Stimulated activated memory B cell treated with anti-CD40 and anti-IgM and Interleukin-4, amounts not matched to agents 10 μg/mL and 1 μg/mL and 100 μg/mL, for 72 hours (primary cell): ENCODE data around the gene GRK2.

Source experiments
- ATAC-seq: fragments of 150-1000 bp; cut with Tn5 transposase; 2 replicates; pipeline ENCODE4 v1.10.0; 2021
- H3K27ac Mint-ChIP-seq: one replicate; pipeline ENCODE4 v1.8.0; 2022; ENCODE audit warnings: mild to moderate bottlenecking, mixed read lengths
- H3K27me3 Mint-ChIP-seq: one replicate; pipeline ENCODE4 v1.8.0; 2022; ENCODE audit warnings: mixed read lengths
- H3K36me3 Mint-ChIP-seq: one replicate; pipeline ENCODE4 v1.8.0; 2022; ENCODE audit warnings: mixed read lengths
- H3K4me1 Mint-ChIP-seq: one replicate; pipeline ENCODE4 v1.8.0; 2022; ENCODE audit warnings: mixed read lengths
- H3K4me3 Mint-ChIP-seq: one replicate; pipeline ENCODE4 v1.8.0; 2022; ENCODE audit warnings: mild to moderate bottlenecking, moderate library complexity, mixed read lengths
- H3K9me3 Mint-ChIP-seq: one replicate; pipeline ENCODE4 v1.8.0; 2022; ENCODE audit warnings: mixed read lengths

The GRK2 gene

DNA sequence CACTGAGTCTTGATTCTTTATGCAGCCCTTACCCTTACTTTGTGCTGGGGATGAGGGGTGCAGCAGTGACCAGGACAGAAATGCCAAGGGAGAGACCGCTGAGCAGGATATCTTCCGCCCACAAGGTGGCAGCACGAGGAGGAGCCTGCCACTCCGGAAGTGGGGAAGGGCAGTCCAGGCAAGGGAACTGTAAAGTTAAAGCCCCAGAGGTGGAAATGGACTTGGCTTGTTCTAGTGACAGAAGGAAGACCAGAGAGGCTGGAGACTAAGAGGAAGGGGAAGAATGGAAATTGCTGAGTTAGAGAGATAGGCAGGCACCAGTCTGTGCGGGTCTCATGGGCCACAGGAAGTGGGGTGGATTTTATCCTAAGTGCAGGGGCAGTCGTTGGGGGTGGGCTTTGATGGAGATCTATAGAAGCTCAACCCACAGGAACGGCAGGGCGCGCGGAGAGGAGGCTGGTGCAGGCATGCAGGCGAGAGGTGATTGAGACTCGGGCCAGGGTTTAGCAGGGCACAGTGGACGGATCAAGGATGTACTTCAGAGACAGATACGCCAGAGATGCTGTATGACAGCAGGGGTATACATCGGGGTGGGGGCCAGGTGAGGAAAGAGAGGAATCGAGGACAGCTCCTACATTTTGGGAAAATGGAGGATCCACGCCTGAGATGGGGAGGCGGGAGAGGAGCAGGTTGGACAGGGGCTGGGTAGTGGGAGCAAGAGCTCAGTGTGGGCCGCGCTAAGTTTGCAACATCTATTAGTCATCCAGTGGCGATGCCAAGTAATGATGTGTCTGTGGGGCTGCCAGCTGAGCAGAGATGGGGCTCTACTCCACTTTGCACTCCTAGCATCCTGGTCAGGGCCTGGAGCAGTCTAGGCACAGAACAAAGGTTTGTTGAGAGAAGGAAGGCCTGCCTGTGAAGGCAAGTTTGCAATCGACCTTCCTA is 3.3 kb upstream of the GRK2 start:
- H3K27me3 Mint-ChIP-seq, result peaks cover 7% of the 10 kb centered on the region
- peak overlapping the region; percentile 73 for H3K27ac Mint-ChIP-seq
- H3K9me3 Mint-ChIP-seq, result no peaks in the 10 kb centered on the region
- peak; percentile 65 for ATAC-seq
- H3K36me3 Mint-ChIP-seq, result peaks cover 11% of the 10 kb centered on the region
- H3K4me1 Mint-ChIP-seq, result peaks cover 54% of the 10 kb centered on the region
- H3K4me3 Mint-ChIP-seq, result peak overlapping the region; percentile 33

DNA sequence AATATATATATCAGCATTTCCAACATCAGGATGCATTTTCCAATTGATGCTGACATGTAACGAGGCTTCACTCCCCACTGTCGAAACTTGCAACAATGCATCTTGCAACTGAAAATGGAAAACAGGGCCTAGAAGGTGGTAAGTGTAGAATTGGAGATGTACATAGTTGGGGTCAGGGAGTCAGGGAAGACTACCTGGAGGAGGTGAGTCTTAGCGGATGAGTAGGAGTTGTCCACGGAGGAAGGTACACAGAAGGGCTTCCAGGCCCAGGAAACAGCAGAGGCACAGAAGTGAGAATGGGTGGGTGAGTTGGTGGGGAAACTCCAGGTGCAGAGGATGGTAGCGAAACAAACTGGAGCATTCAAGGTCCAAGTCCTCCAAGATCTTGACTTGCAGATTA is 2.0 kb upstream of the GRK2 start:
- Mint-ChIP-seq H3K36me3 (peaks cover 23% of the 10 kb centered on the region), H3K27me3 (peaks cover 7% of the 10 kb centered on the region), H3K4me1 (peaks cover 67% of the 10 kb centered on the region), H3K27ac (peak overlapping the region; percentile 96), H3K4me3 (no peak overlapping the region), H3K9me3 (no peaks in the 10 kb centered on the region)
- no peak for ATAC-seq

DNA sequence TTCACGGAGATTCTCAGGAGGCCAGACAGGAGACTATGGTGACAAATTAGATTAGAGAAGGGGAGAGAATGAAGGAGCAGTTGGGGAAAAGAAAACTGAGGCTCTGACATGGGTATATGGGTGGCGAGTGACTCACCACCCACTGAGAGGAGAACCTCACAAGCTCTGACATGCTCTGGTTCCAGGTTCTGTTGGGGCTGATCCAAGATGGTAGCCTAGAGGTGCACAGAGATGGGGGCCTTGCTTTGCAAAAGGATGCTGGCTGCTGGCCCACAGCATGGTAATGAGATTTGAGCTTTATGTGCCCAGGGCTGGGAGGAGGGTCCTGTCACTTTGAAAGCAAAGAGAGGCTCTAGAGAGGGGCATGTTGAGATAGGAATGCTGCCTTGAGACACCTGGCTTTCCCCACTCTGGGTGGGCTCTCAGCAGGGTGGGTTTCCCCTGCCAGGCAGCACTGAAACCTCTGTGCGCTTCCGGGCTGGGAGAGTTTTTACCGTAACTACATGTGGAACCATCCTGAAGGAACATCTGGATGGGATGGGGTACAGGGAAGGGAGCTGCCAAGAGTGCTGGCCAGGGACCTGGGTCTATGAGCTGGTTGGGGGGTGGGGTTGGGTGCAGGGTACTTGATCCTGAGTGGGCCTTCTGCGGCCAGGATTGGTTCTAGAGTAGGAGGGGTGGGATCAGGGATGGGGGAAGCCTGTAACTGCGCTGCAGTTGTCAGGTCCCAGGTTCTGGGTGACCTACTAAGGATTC is 1.2 kb upstream of the GRK2 start:
- Mint-ChIP-seq H3K9me3 (no peaks in the 10 kb centered on the region), H3K27me3 (peaks cover 7% of the 10 kb centered on the region), H3K36me3 (peaks cover 26% of the 10 kb centered on the region), H3K27ac (peak overlapping the region; percentile 96), H3K4me1 (peaks cover 72% of the 10 kb centered on the region), H3K4me3 (peak overlapping the region; percentile 79)
- ATAC-seq, result no peak

DNA sequence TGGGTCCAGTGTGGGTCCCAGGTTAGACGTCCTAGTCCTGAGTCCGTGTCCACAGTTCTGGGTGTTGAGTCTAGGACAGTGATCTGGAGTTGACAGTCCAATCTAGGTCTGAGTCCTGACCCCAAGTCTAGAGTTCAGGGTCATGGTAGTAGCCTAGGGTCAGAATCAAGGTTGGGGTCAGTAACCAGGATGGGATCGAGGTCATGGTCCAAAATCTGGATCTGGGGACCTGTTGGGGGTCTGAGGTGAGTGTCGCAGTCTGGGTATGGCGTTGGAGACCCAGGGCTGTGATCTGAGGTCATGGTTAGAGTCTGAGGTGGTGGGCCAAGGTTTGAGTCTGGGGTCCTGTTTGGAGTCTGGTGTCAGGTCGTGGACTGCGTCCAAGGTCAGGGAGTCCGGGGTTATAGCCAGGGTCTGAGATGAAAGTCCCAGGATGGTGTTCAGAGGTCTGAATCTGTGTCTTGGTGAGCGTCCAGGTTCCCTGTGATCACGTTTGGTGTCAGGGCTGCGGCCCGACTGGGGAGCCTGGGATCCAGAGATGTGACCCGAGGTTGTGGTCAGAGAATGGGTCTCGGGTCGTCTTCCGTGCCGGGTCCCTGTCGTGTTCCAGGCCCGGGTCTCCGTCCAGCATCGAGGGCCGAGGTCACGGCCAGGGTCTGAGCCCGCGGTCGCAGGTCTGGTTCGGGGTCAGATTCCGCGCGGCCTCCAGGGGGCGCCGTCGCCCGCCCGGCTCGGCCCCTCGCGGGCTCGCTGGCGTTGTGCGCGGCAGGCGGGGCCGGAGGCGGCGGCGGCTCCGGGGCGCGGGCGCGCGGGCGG is 432 bp upstream of the GRK2 start:
- no peaks in the 10 kb centered on the region for H3K9me3 Mint-ChIP-seq
- H3K36me3 Mint-ChIP-seq, result peaks cover 34% of the 10 kb centered on the region
- H3K4me1 Mint-ChIP-seq, result peaks cover 75% of the 10 kb centered on the region
- peaks cover 7% of the 10 kb centered on the region for H3K27me3 Mint-ChIP-seq
- peak; percentile 75 for ATAC-seq
- peak overlapping the region; percentile 96 for H3K27ac Mint-ChIP-seq
- H3K4me3 Mint-ChIP-seq, result peak overlapping the region; percentile 79

DNA sequence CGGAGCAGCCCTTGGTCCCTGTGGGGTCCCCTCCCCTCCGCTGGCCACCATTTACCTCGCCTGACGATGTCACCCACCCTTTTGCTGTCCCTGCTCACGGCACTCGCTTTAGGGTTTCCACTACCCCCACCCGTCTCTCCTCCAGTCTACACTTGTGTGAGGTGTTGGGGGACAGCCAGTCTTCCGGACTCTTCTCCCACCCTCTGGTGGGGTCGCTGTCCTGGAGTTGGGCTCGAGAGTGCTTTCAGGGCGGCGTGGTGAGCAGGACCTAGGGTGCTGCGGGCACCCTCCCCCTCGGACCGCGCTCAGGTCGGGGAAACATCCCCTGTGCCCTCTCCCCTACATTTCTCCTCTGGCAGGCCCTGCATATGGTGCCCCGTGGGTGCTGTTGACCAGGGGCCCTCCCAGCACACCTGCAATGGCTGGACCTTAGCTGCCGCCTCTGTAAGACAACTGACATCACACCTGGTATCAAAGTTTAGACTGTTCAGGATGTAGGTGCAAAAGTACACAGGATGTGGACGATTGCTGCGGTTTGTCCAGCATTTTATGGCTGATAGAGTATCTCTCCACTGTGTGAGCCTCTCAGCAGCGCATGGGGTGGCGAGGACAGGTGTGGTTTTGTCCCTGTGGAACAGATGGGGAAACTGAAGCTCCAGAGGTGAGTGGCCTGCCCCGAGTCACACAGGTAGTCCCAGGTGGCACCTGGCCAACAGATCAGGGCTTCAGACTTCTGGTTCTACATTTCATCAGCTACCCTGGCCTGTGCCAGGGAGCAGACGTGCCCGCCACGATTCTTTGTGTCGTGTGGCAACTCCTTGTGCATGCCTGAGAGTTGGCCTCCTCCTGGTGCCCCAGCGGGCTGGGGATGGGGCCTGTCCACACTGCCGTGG is 1.2 kb downstream of the GRK2 start:
- peaks cover 79% of the 10 kb centered on the region for H3K4me1 Mint-ChIP-seq
- peaks cover 44% of the 10 kb centered on the region for H3K36me3 Mint-ChIP-seq
- peak; percentile 9 for ATAC-seq
- no peaks in the 10 kb centered on the region for H3K9me3 Mint-ChIP-seq
- no peaks in the 10 kb centered on the region for H3K27me3 Mint-ChIP-seq
- H3K4me3 Mint-ChIP-seq, result peak overlapping the region; percentile 93
- peak overlapping the region; percentile 96 for H3K27ac Mint-ChIP-seq

DNA sequence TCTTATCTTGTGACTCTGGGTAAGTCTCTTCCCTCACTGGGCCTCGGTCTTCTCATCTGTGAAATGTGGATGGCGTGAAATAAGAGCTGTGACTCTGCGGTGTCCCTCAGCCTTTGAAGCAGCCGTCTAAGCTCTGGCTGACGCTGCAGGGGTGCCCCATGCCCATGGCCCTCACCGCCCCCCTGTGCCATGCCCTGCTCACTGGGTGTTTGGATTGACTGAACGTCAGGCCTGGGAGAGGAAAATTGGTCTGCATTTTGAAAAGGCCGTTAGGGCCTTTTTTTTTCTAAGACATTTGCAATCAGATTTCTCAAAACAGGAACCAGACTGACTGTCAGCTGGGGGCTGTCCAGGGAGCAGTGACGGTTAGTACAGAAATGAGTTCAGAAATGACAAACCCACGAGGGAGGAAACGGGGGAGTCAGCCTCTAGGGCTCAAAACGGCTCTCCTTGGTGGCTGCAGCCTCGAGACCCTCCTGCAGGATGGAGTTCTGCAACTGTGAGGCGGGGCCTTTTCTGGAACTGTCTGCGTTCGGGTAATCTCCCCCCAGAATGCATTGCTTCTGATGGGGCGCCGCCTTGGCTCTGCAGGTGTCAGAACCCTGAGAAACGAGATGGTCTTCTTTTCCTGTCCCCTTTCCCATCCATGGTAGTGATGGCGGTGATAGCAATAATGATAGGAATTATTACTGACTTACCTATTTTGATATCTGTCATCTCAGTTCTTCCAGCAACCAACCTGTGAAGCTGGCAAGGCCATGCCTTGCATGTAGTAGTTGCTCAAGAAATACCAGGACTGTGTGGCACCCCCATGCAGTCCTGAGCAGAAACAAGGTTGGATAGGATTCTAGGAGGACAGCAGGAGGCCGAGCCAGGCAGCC is 2.0 kb downstream of the GRK2 start:
- Mint-ChIP-seq H3K9me3 (no peaks in the 10 kb centered on the region), H3K27me3 (no peaks in the 10 kb centered on the region), H3K4me3 (peak overlapping the region; percentile 93), H3K27ac (peak overlapping the region; percentile 96), H3K36me3 (peaks cover 44% of the 10 kb centered on the region), H3K4me1 (peaks cover 79% of the 10 kb centered on the region)
- peak; percentile 83 for ATAC-seq

DNA sequence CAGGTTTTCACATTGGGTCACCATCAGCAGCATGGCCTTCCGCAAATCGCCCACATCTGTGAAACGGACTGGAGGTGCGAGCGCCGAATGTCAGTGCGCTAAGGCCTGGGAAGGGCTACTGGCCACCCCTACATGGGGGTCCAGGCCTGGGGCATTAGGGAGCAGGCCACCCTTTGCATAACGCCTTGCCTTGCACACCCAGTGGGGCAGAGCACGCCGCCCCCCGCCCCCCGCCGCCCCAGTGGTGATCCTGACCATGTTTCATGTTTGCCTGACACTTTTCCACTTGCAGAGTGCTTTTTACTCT is 2.6 kb downstream of the GRK2 start:
- peaks cover 83% of the 10 kb centered on the region for H3K4me1 Mint-ChIP-seq
- peaks cover 44% of the 10 kb centered on the region for H3K36me3 Mint-ChIP-seq
- H3K4me3 Mint-ChIP-seq, result peak overlapping the region; percentile 93
- peak overlapping the region; percentile 96 for H3K27ac Mint-ChIP-seq
- no peaks in the 10 kb centered on the region for H3K27me3 Mint-ChIP-seq
- H3K9me3 Mint-ChIP-seq, result no peaks in the 10 kb centered on the region
- ATAC-seq, result no peak

DNA sequence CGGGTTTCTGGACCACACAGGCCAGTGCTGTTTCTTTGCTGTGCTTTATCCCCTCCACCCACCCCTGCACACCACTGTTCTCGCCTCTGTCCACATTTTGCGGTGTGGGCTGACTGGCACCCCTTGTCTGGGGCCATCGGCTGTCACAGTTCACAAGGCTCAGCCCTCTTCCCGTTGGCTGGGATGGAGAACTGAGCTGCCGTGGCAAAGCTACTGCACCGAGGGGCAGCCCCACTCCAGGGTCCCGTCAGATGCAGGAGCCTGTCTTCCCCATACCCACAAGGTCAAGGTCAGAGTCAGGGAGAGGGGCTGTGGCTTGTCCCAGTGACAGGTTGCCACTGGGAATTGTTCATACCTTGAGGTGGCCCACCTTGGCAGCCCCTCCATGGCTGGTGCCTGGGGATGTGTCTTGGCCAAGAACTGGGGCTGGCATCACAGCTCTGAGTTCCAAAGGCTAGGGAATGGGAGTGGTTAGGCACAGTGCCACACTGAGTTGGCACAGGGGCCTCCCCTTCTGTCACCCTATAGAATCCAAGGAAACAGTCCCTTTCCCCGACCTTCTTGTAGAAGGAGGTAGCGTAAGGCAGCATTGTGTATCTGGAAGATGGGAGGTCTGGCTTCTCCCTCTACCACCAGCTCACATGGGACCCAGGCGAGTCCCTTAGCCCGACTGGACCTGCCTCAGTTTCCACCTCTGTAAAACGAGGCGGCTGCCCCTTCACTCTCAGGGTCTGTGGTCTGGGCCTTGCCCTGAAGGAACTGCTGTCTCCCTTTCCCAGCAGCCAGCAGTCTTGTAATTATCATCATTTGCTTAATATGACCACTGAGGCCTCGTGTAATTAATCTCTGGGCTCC is 3.4 kb downstream of the GRK2 start:
- ATAC-seq, result no peak
- H3K4me1 Mint-ChIP-seq, result peaks cover 83% of the 10 kb centered on the region
- no peaks in the 10 kb centered on the region for H3K27me3 Mint-ChIP-seq
- H3K9me3 Mint-ChIP-seq, result no peaks in the 10 kb centered on the region
- H3K36me3 Mint-ChIP-seq, result peaks cover 48% of the 10 kb centered on the region
- peak overlapping the region; percentile 93 for H3K4me3 Mint-ChIP-seq
- peak overlapping the region; percentile 96 for H3K27ac Mint-ChIP-seq

DNA sequence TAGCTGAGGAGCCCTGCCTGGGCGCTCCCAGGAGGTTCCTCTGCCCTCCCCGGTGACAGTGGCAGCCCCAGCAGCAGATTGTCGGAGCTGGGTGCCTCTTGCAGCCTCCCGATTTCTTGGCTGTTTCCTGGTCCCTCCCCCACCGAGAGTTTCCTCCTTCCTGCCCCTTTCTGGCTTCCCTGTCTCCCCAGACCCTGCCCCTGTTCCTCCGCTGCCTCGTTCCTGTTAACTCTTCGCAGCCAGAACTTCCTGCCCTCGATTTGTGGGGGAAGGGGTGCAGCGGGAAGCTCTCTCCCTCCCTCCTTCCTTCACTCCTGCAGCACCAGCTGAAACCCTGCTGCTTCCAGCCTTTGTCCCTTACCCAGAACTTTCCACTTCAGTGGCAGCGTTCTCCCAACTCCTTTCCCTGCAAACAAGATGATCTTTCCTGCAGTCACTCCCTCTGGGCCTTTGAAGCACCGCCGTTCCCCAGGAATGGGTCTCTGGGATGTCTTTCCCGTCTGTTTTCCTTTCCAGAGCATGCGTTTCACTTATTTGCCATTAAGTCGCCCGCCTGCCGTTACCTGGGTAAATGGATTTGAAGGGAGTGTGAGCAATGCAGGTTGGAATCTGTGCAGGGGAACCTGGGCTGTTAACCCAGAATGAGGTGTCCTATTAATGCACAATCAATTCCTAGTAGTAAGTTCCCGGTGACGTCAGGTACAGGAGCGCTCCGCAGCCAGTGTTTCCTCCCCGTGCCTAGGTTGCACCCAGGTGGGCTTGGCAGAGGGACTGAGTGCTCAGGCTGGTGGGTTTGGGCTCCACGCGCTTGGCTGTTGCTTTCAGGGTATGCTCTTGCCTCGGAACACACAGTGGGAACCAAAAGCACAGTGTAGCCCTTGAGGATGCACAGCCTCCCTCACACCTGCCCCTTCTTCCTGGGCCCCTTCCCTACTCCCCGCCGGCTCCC is 4.3 kb downstream of the GRK2 start:
- Mint-ChIP-seq H3K9me3 (no peaks in the 10 kb centered on the region), H3K4me3 (peak overlapping the region; percentile 93), H3K36me3 (peaks cover 54% of the 10 kb centered on the region), H3K4me1 (peaks cover 85% of the 10 kb centered on the region), H3K27me3 (no peaks in the 10 kb centered on the region), H3K27ac (peak overlapping the region; percentile 96)
- no peak for ATAC-seq

DNA sequence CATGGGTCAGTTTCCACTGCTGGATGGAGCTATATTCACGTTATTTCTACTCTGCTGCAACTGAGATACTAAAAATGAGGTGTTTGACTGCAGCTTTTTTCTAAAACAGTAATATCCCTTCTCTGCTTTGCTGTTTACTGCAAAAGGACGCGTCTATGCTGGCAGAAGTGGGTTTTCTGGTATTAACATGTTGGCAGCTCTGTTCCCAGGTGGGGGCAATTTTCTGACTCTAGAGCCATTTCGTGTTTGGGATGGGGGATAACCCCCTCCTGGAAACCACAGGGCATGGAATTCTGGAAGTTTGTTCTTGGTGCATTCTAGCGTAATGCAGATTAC is 4.9 kb downstream of the GRK2 start:
- H3K4me1 Mint-ChIP-seq, result peaks cover 85% of the 10 kb centered on the region
- no peak for ATAC-seq
- H3K27ac Mint-ChIP-seq, result peak overlapping the region; percentile 96

DNA sequence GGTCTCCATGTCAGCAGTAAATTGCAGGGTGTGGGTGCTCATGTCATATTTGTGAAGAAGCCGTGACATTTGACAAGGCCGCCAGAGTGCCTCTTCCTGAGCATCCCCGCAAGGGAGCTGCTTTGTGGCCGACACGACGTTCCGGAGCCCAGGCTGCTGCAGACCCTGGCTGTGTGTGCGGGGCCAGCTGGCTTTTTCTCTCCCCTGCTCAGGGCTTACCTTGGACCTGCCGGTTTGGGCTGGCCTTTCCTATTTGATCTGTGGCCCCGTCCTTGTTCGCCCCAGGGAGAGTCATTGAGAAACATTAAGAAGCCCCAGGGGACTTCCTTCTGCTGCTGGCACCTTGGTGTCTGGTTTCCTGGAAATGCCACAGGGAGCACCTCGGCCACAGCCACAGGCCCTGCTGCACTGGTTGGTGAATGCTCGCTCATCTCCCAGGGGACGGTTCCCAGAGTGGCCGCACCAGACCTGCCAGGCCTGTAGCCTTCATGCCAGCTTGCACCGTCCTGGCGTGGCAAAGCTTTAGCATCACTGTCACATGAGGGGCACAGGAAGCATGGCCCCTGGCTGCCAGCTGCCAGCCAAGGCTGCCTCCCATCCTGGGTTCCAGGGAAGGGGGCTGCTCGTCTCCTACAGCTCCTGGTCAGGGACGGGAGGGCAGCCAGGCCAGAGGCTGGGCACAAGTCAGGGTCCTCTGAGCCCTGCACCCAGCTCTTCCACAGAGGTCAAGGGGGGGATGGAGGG is 5.4 kb downstream of the GRK2 start:
- peak; percentile 55 for ATAC-seq

More for the DNA sequence above, 4.9 kb downstream of the GRK2 start:
- Mint-ChIP-seq H3K27me3 (no peaks in the 10 kb centered on the region), H3K36me3 (peaks cover 60% of the 10 kb centered on the region), H3K9me3 (no peaks in the 10 kb centered on the region), H3K4me3 (peak overlapping the region; percentile 93)

More for the DNA sequence above, 5.4 kb downstream of the GRK2 start:
- Mint-ChIP-seq H3K27me3 (no peaks in the 10 kb centered on the region), H3K4me3 (peak overlapping the region; percentile 93), H3K9me3 (no peaks in the 10 kb centered on the region), H3K4me1 (peaks cover 91% of the 10 kb centered on the region), H3K36me3 (peaks cover 65% of the 10 kb centered on the region), H3K27ac (peak overlapping the region; percentile 96)
